ENCODE results near the gene CLPTM1. TPM values are rescaled to one million over a fixed set of nuclear protein-coding genes. Genes with fewer than 3 reads are reported as not detected.
A peak's percentile ranks its signal among the peaks of the same experiment; 100 is the strongest.
"Not testable (repeated sequence)": the region's sequence is repeated elsewhere in the genome, so short reads cannot be mapped to it uniquely, and the experiment has no call there.

CLPTM1 gene
- total RNA-seq (2014; rRNA removed; shearing (Covaris generic)) = 29.1 and 44.9 TPM in 2 replicates

- H3K36me3 ChIP-seq = peaks cover 20% of the 10 kb centered on the region
- H3K27ac ChIP-seq = peak within 1 kb of the TSS; percentile 81
- DNase-seq (ENCODE audit: low read depth in 1 of 2, low spot score in 2 of 2) = peak; percentile 98 to 99
- H3K4me3 ChIP-seq = peak within 1 kb of the TSS; percentile 96
- no peaks in the 10 kb centered on the region for H3K27me3 ChIP-seq (replicated peaks)
- H3K4me1 ChIP-seq (replicated peaks) = peaks cover 9% of the 10 kb centered on the region
- H3K9me3 ChIP-seq (replicated peaks) = no peaks in the 10 kb centered on the region; the same call in 1 of the 2 replicates
Measured at GRCh38 chr19:44954649-44955504, at the start of gene CLPTM1. TSS of gene CLPTM1 (plus strand) at chr19:44955380. CDS start at chr19:44955396, 16 bp downstream.

- Histone ChIP-seq H3K4me3 (no peak within 1 kb of the TSS), H3K9me3 (replicated peaks) (no peaks in the 10 kb centered on the region), H3K27me3 (replicated peaks) (peaks cover 9% of the 10 kb centered on the region), H3K36me3 (peaks cover 39% of the 10 kb centered on the region), H3K4me1 (replicated peaks) (peaks cover 3% of the 10 kb centered on the region; the same call in 1 of the 2 replicates), H3K27ac (no peak within 1 kb of the TSS)
- DNase-seq (ENCODE audit: low read depth in 1 of 2, low spot score in 2 of 2) = no peak
Measured at GRCh38 chr19:44905437-44906160, 49.6 kb upstream of the CLPTM1 start, which contains the start of gene APOE. TSS of gene APOE (plus strand) at chr19:44905796. CDS start at chr19:44906625, 829 bp downstream.

- Histone ChIP-seq H3K27ac (no peak overlapping the region), H3K27me3 (replicated peaks) (peaks cover 9% of the 10 kb centered on the region), H3K4me1 (replicated peaks) (peaks cover 10% of the 10 kb centered on the region), H3K9me3 (replicated peaks) (no peaks in the 10 kb centered on the region), H3K4me3 (no peak overlapping the region), H3K36me3 (peaks cover 19% of the 10 kb centered on the region)
- no peak for DNase-seq (ENCODE audit: low read depth in 1 of 2, low spot score in 2 of 2)
Measured at GRCh38 chr19:44907613-44908012, 47.6 kb upstream of the CLPTM1 start.

GRCh38 chr19:44908074-44908835 lies 46.9 kb upstream of the CLPTM1 start:
- peaks cover 10% of the 10 kb centered on the region for H3K4me1 ChIP-seq (replicated peaks)
- H3K9me3 ChIP-seq (replicated peaks) = no peaks in the 10 kb centered on the region
- no peak overlapping the region for H3K4me3 ChIP-seq
- peaks cover 15% of the 10 kb centered on the region for H3K36me3 ChIP-seq
- DNase-seq (ENCODE audit: low read depth in 1 of 2, low spot score in 2 of 2) = no peak
- H3K27me3 ChIP-seq (replicated peaks) = peaks cover 9% of the 10 kb centered on the region
- no peak overlapping the region for H3K27ac ChIP-seq

- Histone ChIP-seq H3K4me1 (replicated peaks) (peaks cover 10% of the 10 kb centered on the region), H3K9me3 (replicated peaks) (no peaks in the 10 kb centered on the region), H3K27me3 (replicated peaks) (peaks cover 9% of the 10 kb centered on the region), H3K27ac (no peak overlapping the region), H3K4me3 (no peak overlapping the region), H3K36me3 (peaks cover 9% of the 10 kb centered on the region)
- no peak for DNase-seq (ENCODE audit: low read depth in 1 of 2, low spot score in 2 of 2)
Measured at GRCh38 chr19:44908836-44909261, 46.3 kb upstream of the CLPTM1 start.

GRCh38 chr19:44909775-44910174 lies 45.4 kb upstream of the CLPTM1 start:
- Histone ChIP-seq H3K4me3 (no peak overlapping the region), H3K36me3 (no peaks in the 10 kb centered on the region; the same call in 1 of the 2 replicates), H3K4me1 (replicated peaks) (peaks cover 14% of the 10 kb centered on the region), H3K27ac (no peak overlapping the region), H3K9me3 (replicated peaks) (no peaks in the 10 kb centered on the region), H3K27me3 (replicated peaks) (peaks cover 9% of the 10 kb centered on the region)
- DNase-seq (ENCODE audit: low read depth in 1 of 2, low spot score in 2 of 2) = no peak

GRCh38 chr19:44911896-44912295 lies 43.3 kb upstream of the CLPTM1 start:
- H3K27ac ChIP-seq; H3K4me3 ChIP-seq; H3K27me3 ChIP-seq (replicated peaks); H3K36me3 ChIP-seq; H3K9me3 ChIP-seq (replicated peaks); DNase-seq (ENCODE audit: low read depth in 1 of 2, low spot score in 2 of 2): not testable (repeated sequence)
- peaks cover 13% of the 10 kb centered on the region for H3K4me1 ChIP-seq (replicated peaks)

GRCh38 chr19:44912854-44913253 lies 42.3 kb upstream of the CLPTM1 start:
- Histone ChIP-seq H3K27me3 (replicated peaks) (no peaks in the 10 kb centered on the region), H3K9me3 (replicated peaks) (no peaks in the 10 kb centered on the region), H3K4me3 (no peak overlapping the region), H3K27ac (no peak overlapping the region), H3K36me3 (no peaks in the 10 kb centered on the region), H3K4me1 (replicated peaks) (peaks cover 13% of the 10 kb centered on the region)
- DNase-seq (ENCODE audit: low read depth in 1 of 2, low spot score in 2 of 2) = no peak

- not testable (repeated sequence) for DNase-seq (ENCODE audit: low read depth in 1 of 2, low spot score in 2 of 2); H3K27ac ChIP-seq; H3K4me3 ChIP-seq; H3K9me3 ChIP-seq (replicated peaks); H3K27me3 ChIP-seq (replicated peaks); H3K36me3 ChIP-seq
- H3K4me1 ChIP-seq (replicated peaks) = peaks cover 13% of the 10 kb centered on the region
Measured at GRCh38 chr19:44913512-44914432, 41.4 kb upstream of the CLPTM1 start.

- H3K27me3 ChIP-seq (replicated peaks); H3K9me3 ChIP-seq (replicated peaks); H3K36me3 ChIP-seq: not testable (repeated sequence)
- H3K4me1 ChIP-seq (replicated peaks) = peaks cover 13% of the 10 kb centered on the region
- H3K27ac ChIP-seq = peak within 1 kb of the TSS; percentile 67
- peak; percentile 82 to 93 for DNase-seq (ENCODE audit: low read depth in 1 of 2, low spot score in 2 of 2)
- H3K4me3 ChIP-seq = peak within 1 kb of the TSS; percentile 50
Measured at GRCh38 chr19:44914433-44915206, 40.6 kb upstream of the CLPTM1 start, which contains the start of gene APOC1. TSS of gene APOC1 (plus strand) at chr19:44914608. CDS start at chr19:44914892, 284 bp downstream.

GRCh38 chr19:44924243-44924725 lies 30.9 kb upstream of the CLPTM1 start:
- H3K9me3 ChIP-seq (replicated peaks) = no peaks in the 10 kb centered on the region
- no peak for DNase-seq (ENCODE audit: low read depth in 1 of 2, low spot score in 2 of 2)
- no peak overlapping the region for H3K4me3 ChIP-seq
- peaks cover 7% of the 10 kb centered on the region for H3K4me1 ChIP-seq (replicated peaks)
- H3K27ac ChIP-seq = no peak overlapping the region
- no peaks in the 10 kb centered on the region for H3K36me3 ChIP-seq
- H3K27me3 ChIP-seq (replicated peaks) = no peaks in the 10 kb centered on the region

Data from SJSA1 (cell line).